K562 (cell line): Measurements from ENCODE around the gene MIDN. TPM values are rescaled to one million over a fixed set of nuclear protein-coding genes. Genes with fewer than 3 reads are reported as not detected.

Experiments
- E2F3 ChIP-seq: fragments of 250-450 bp; sonication (Bioruptor Pico); IDR thresholded peaks from 2 replicates; pipeline ENCODE4 v1.4.0; 2020; ENCODE audit warnings: mild to moderate bottlenecking
- E2F4 ChIP-seq: sonication (generic); formaldehyde crosslinking; IDR thresholded peaks from 2 replicates; pipeline ENCODE4 v1.8.0; 2022; ENCODE audit warnings: mild to moderate bottlenecking, low read depth, missing genetic modification reagents
- EP400 ChIP-seq: fragments of 450-650 bp; IDR thresholded peaks from 2 replicates; pipeline ENCODE4 v1.6.1; 2017; ENCODE audit warnings: antibody characterized with exemption, mild to moderate bottlenecking, moderate library complexity
- ETV5 ChIP-seq: sonication (generic); formaldehyde crosslinking; IDR thresholded peaks from 2 replicates; pipeline ENCODE4 v1.4.0; 2020; ENCODE audit warnings: low read depth, mild to moderate bottlenecking, missing genetic modification reagents
- HEY1 ChIP-seq: fragments of 250-450 bp; sonication (Bioruptor Pico); IDR thresholded peaks from 2 replicates; pipeline ENCODE4 v1.5.0; 2020; ENCODE audit warnings: mild to moderate bottlenecking, moderate library complexity, borderline replicate concordance
- KLF6 ChIP-seq: fragments of 250-450 bp; sonication (Bioruptor Pico); IDR thresholded peaks from 2 replicates; pipeline ENCODE4 v1.4.0; 2020; ENCODE audit warnings: mild to moderate bottlenecking, moderate library complexity, borderline replicate concordance
- LCOR ChIP-seq: sonication (generic); formaldehyde crosslinking; IDR thresholded peaks from 2 replicates; pipeline ENCODE4 v1.8.0; 2022; ENCODE audit warnings: mild to moderate bottlenecking, missing genetic modification reagents
- MAFF ChIP-seq: IDR thresholded peaks from 2 replicates; pipeline ENCODE4 v1.6.1; 2012; ENCODE audit warnings: low read length, improper control_type of control experiment
- MYC ChIP-seq, 2 experiments: fragments of 250-450 bp in 1 of 2; sonication (Bioruptor Pico) in 1 of 2; IDR thresholded peaks; 2 replicates each; pipeline versions ENCODE4 v1.5.1 to v1.6.1; 2012 to 2021; ENCODE audit warnings: low read depth in 2 of 2, borderline replicate concordance in 1 of 2, improper control_type of control experiment in 1 of 2, low read length in 1 of 2, mild to moderate bottlenecking in 1 of 2, moderate library complexity in 1 of 2
- NR3C1 ChIP-seq: sonication (generic); formaldehyde crosslinking; IDR thresholded peaks from 2 replicates; pipeline ENCODE4 v1.8.1; 2022; ENCODE audit warnings: missing genetic modification reagents
- PHF8 ChIP-seq: fragments of 200-600 bp; sonication (generic); IDR thresholded peaks from 2 replicates; pipeline ENCODE4 v1.6.1; 2012; ENCODE audit warnings: mixed run types, mild to moderate bottlenecking, inconsistent platforms, low read length, moderate library complexity, borderline replicate concordance
- POLR2A ChIP-seq: fragments of 450-650 bp; conservative IDR thresholded peaks from 2 replicates; pipeline ENCODE4 v1.6.1; 2016
- PRMT5 ChIP-seq: sonication (generic); formaldehyde crosslinking; IDR thresholded peaks from 2 replicates; pipeline ENCODE4 v1.5.0; 2020; ENCODE audit warnings: missing genetic modification reagents
- RAD21 ChIP-seq, 2 experiments: fragments of 250-450 bp in 1 of 2; fragments of 450-650 bp in 1 of 2; sonication (Bioruptor Pico) in 1 of 2; formaldehyde crosslinking in 1 of 2; IDR thresholded peaks in 1 of 2; conservative IDR thresholded peaks in 1 of 2; 2 replicates each; pipeline versions ENCODE4 v1.4.0 to v1.8.0; 2020 to 2022; ENCODE audit warnings: mild to moderate bottlenecking in 2 of 2, moderate library complexity in 1 of 2
- RNF219 ChIP-seq: fragments of 250-450 bp; sonication (Bioruptor Pico); IDR thresholded peaks from 2 replicates; pipeline ENCODE4 v1.5.0; 2022; ENCODE audit warnings: mild to moderate bottlenecking
- RUNX1 ChIP-seq: sonication (generic); IDR thresholded peaks from 2 replicates; pipeline ENCODE4 v1.6.1; 2016; ENCODE audit warnings: antibody characterized with exemption, low read depth
- SAFB ChIP-seq: fragments of 200-400 bp; formaldehyde crosslinking; IDR thresholded peaks from 2 replicates; pipeline ENCODE4 v1.6.1; 2017; ENCODE audit warnings: low read depth, low read length, borderline replicate concordance
- SP1 ChIP-seq: sonication (generic); formaldehyde crosslinking; IDR thresholded peaks from 2 replicates; pipeline ENCODE4 v1.8.1; 2022; ENCODE audit warnings: mild to moderate bottlenecking, missing genetic modification reagents
- ZNF12 ChIP-seq: sonication (generic); formaldehyde crosslinking; IDR thresholded peaks from 2 replicates; pipeline ENCODE4 v1.4.0; 2020; ENCODE audit warnings: mild to moderate bottlenecking, missing genetic modification reagents
- ZNF175 ChIP-seq: fragments of 200-800 bp; sonication (Bioruptor generic); IDR thresholded peaks from 2 replicates; pipeline ENCODE4 v1.6.1; 2016; ENCODE audit warnings: low read depth, mild to moderate bottlenecking, missing genetic modification characterization, missing compliant biosample characterization
- polyA plus RNA-seq, 8 experiments: library from polyadenylated mRNA; depleted of rRNA in 4 of 8; stranded (reverse) in 5 of 8; unstranded in 3 of 8; fragments of >200 nt; fragmentation: Nextera tagmentation in 2 of 8; fragmentation: Illumina TruSeq in 1 of 8; extraction: Ambion mirVana in 2 of 8; extraction: Trizol in 1 of 8; gene quantifications; 2 replicates each; pipeline versions ENCODE4 v1.2.1 to v1.2.3, GENCODE V29; 2011 to 2014; ENCODE audit warnings: inconsistent platforms in 1 of 8, missing spikeins in 1 of 8
- total RNA-seq, 7 experiments: library from RNA; depleted of rRNA in 6 of 7; stranded (reverse); fragments of >200 nt in 6 of 7; fragmentation: Illumina TruSeq in 2 of 7; extraction: Trizol in 2 of 7; gene quantifications; 2 replicates each; pipeline versions ENCODE4 v1.2.1 to v1.2.3, GENCODE V29; 2011 to 2021; ENCODE audit warnings: low replicate concordance in 1 of 7
- TF ChIP-seq, protein P1 (sequence below): sonication (generic); formaldehyde crosslinking; IDR thresholded peaks from 2 replicates; pipeline ENCODE4 v1.8.0; 2022; ENCODE audit warnings: missing genetic modification reagents, mild to moderate bottlenecking, moderate library complexity, borderline replicate concordance
- TF ChIP-seq, protein P2 (sequence below): fragments of 250-450 bp; sonication (Bioruptor Pico); IDR thresholded peaks from 2 replicates; pipeline ENCODE4 v1.8.0; 2022; ENCODE audit warnings: moderate library complexity, mild to moderate bottlenecking, inconsistent platforms

MIDN gene
- total and polyA plus RNA-seq, 9 of the 15 experiments (the other 6 are each of a cell fraction or from before 2014, with no cell fraction given): 0.17 to 120 (median 10.1) TPM

- 0 out of 2 replicates have a peak, but pooled peaks have one; percentile 5 for TF ChIP-seq E2F4 (CRISPR knock-in tag)
- TF ChIP-seq NR3C1 (CRISPR knock-in tag): no peak
- peak; percentile 46; the same call in 1 of the 2 replicates for TF ChIP-seq E2F3 (CRISPR knock-in tag)
- no peak for TF ChIP-seq ZNF12 (CRISPR knock-in tag)
- 0 out of 2 replicates have a peak, but pooled peaks have one; percentile 61 for TF ChIP-seq LCOR (CRISPR knock-in tag)
- no peak for TF ChIP-seq HEY1
- TF ChIP-seq ZNF175: peak; percentile 14; the same call in 1 of the 2 replicates
- peak; percentile 52; the same call in 1 of the 2 replicates for TF ChIP-seq EP400
- TF ChIP-seq MYC (IDR thresholded peaks at IDR 0.05; ENCODE audit: low read depth, low read length): no peak
- peak; percentile 89; the same call in 1 of the 2 replicates for TF ChIP-seq MYC (CRISPR knock-in tag; IDR thresholded peaks at IDR 0.05; ENCODE audit: borderline replicate concordance, low read depth)
- TF ChIP-seq KLF6 (CRISPR knock-in tag): 0 out of 2 replicates have a peak, but pooled peaks have one; percentile 66
- TF ChIP-seq, protein P1, sequence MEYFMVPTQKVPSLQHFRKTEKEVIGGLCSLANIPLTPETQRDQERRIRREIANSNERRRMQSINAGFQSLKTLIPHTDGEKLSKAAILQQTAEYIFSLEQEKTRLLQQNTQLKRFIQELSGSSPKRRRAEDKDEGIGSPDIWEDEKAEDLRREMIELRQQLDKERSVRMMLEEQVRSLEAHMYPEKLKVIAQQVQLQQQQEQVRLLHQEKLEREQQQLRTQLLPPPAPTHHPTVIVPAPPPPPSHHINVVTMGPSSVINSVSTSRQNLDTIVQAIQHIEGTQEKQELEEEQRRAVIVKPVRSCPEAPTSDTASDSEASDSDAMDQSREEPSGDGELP (CRISPR knock-in tag): peak; percentile 93
- no peak for TF ChIP-seq RNF219 (CRISPR knock-in tag)
- peak; percentile 48 for TF ChIP-seq POLR2A
- TF ChIP-seq, protein P2, sequence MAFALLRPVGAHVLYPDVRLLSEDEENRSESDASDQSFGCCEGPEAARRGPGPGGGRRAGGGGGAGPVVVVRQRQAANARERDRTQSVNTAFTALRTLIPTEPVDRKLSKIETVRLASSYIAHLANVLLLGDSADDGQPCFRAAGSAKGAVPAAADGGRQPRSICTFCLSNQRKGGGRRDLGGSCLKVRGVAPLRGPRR: no peak
- TF ChIP-seq SAFB: 0 out of 2 replicates have a peak, but pooled peaks have one; percentile 46
- no peak for TF ChIP-seq MAFF
- TF ChIP-seq PHF8: peak; percentile 25; the same call in 1 of the 2 replicates
- no peak for TF ChIP-seq RAD21 (CRISPR knock-in tag; conservative IDR thresholded peaks at IDR 0.05 in 1 of 2, IDR thresholded peaks at IDR 0.05 in 1 of 2)
- 0 out of 2 replicates have a peak, but pooled peaks have one; percentile 0 for TF ChIP-seq ETV5 (CRISPR knock-in tag)
- TF ChIP-seq PRMT5: no peak
- no peak for TF ChIP-seq RUNX1
- peak; percentile 34; the same call in 1 of the 2 replicates for TF ChIP-seq SP1 (CRISPR knock-in tag)
Observed at GRCh38 chr19:1275976-1276627, 27.7 kb downstream of the MIDN start (continued).
